ENCODE results near the gene TAB2. TPM values are rescaled to one million over a fixed set of nuclear protein-coding genes. Genes with fewer than 3 reads are reported as not detected.
A peak's percentile ranks its signal among the peaks of the same experiment; 100 is the strongest.

TAB2 gene
- total and polyA plus RNA-seq, 2 of the 8 experiments (the other 6 are each of a cell fraction or from before 2014, with no cell fraction given): 40.4 to 63.0 TPM

- TF ChIP-seq EP300 (IDR thresholded peaks at IDR 0.05; ENCODE audit: borderline replicate concordance in 1 of 2, low read depth in 2 of 2, low read length in 2 of 2): peak; percentile 1 to 7; a peak in 1 of 3 replicates
- peak; percentile 58 for TF ChIP-seq TAF1 (IDR thresholded peaks at IDR 0.05; ENCODE audit: low read depth, low read length)
- TF ChIP-seq CHD2 (IDR thresholded peaks at IDR 0.05; ENCODE audit: low read length): 0 out of 2 replicates have a peak, but pooled peaks have one; percentile 17
- TF ChIP-seq KDM4A (IDR thresholded peaks at IDR 0.05; ENCODE audit: low read depth, low read length, severe bottlenecking): peak; percentile 72
- peak; percentile 84; the same call in 1 of the 2 replicates for TF ChIP-seq RBBP5 (IDR thresholded peaks at IDR 0.05; ENCODE audit: borderline replicate concordance, low read depth, low read length)
- TF ChIP-seq PHF8 (conservative IDR thresholded peaks at IDR 0.05; ENCODE audit: low read depth, low read length): peak; percentile 64
- no peak for TF ChIP-seq GTF2F1 (IDR thresholded peaks at IDR 0.05; ENCODE audit: borderline replicate concordance, low read depth, low read length)
- TF ChIP-seq SIX5 (IDR thresholded peaks at IDR 0.05; ENCODE audit: low read depth, low read length): no peak
These were observed at the start of gene TAB2 (continued) for GRCh38 chr6:149317644-149318571.
